ENCODE measurements around the gene PHF20. TPM values are rescaled to one million over a fixed set of nuclear protein-coding genes. Genes with fewer than 3 reads are reported as not detected.
"Not testable (repeated sequence)": the region's sequence is repeated elsewhere in the genome, so short reads cannot be mapped to it uniquely, and the experiment has no call there.

Gene PHF20
- polyA plus RNA-seq, 1 donor, result 42.5 TPM

GRCh38 chr20:35774391-35774790, 2.6 kb downstream of the PHF20 start:
- DNase-seq, result no peak

- no peak for DNase-seq
Observed at GRCh38 chr20:35776513-35777101, 4.8 kb downstream of the PHF20 start.

- DNase-seq, result not testable (repeated sequence)
Observed at GRCh38 chr20:35783811-35784210, 12.0 kb downstream of the PHF20 start.

GRCh38 chr20:35785541-35785940, 13.7 kb downstream of the PHF20 start:
- DNase-seq, result not testable (repeated sequence)

- DNase-seq, result no peak
Observed at GRCh38 chr20:35788796-35789195, 17.0 kb downstream of the PHF20 start.

- no peak for DNase-seq
Observed at GRCh38 chr20:35791097-35791496, 19.3 kb downstream of the PHF20 start.

- no peak for DNase-seq
Observed at GRCh38 chr20:35791821-35792220, 20.0 kb downstream of the PHF20 start.

- no peak for DNase-seq
Observed at GRCh38 chr20:35792740-35793139, 20.9 kb downstream of the PHF20 start.

- no peak for DNase-seq
Observed at GRCh38 chr20:35796571-35796970, 24.8 kb downstream of the PHF20 start.

- no peak for DNase-seq
Observed at GRCh38 chr20:35801865-35802264, 30.1 kb downstream of the PHF20 start.

- DNase-seq, result no peak
Observed at GRCh38 chr20:35806075-35806474, 34.3 kb downstream of the PHF20 start.

- no peak for DNase-seq
Observed at GRCh38 chr20:35807877-35808276, 36.1 kb downstream of the PHF20 start.

GRCh38 chr20:35820715-35821114, 48.9 kb downstream of the PHF20 start:
- no peak for DNase-seq

- no peak for DNase-seq
Observed at GRCh38 chr20:35821807-35822242, 50.0 kb downstream of the PHF20 start.

- no peak for DNase-seq
Observed at GRCh38 chr20:35823147-35823546, 51.3 kb downstream of the PHF20 start.

GRCh38 chr20:35823937-35824336, 52.1 kb downstream of the PHF20 start:
- no peak for DNase-seq

GRCh38 chr20:35826397-35826998, 54.7 kb downstream of the PHF20 start:
- DNase-seq, result no peak

GRCh38 chr20:35828434-35828833, 56.6 kb downstream of the PHF20 start:
- DNase-seq, result no peak

GRCh38 chr20:35828916-35829315, 57.1 kb downstream of the PHF20 start:
- DNase-seq, result no peak

- no peak for DNase-seq
Observed at GRCh38 chr20:35830264-35830663, 58.4 kb downstream of the PHF20 start.

- no peak for DNase-seq
Observed at GRCh38 chr20:35831029-35831428, 59.2 kb downstream of the PHF20 start.

GRCh38 chr20:35831971-35832370, 60.2 kb downstream of the PHF20 start:
- no peak for DNase-seq

- DNase-seq, result no peak
Observed at GRCh38 chr20:35833241-35833640, 61.4 kb downstream of the PHF20 start.

GRCh38 chr20:35837577-35838195, 65.9 kb downstream of the PHF20 start:
- DNase-seq, result no peak

Measured in left kidney (tissue), 2 donors.